ENCODE results near the gene KIF19. TPM values are rescaled to one million over a fixed set of nuclear protein-coding genes. Genes with fewer than 3 reads are reported as not detected.

Gene KIF19
- total and polyA plus RNA-seq, 2 experiments from 2014 or later: not detected

GRCh38 chr17:74307984-74308773 lies 17.8 kb upstream of the KIF19 start:
- in situ Hi-C loops (cut with MboI): no loop called here

GRCh38 chr17:74309902-74310301 lies 16.1 kb upstream of the KIF19 start:
- TF ChIP-seq EZH2 (IDR thresholded peaks at IDR 0.05; ENCODE audit: insufficient read depth, poor library complexity, severe bottlenecking) (no peak), EZH2phosphoT487 (IDR thresholded peaks at IDR 0.05; ENCODE audit: insufficient read depth, low read depth) (no peak)
- H3K9ac ChIP-seq: no peak overlapping the region
- H3F3A ChIP-seq (ENCODE audit: insufficient read depth): no peaks in the 10 kb centered on the region
- H3K27ac ChIP-seq: no peak overlapping the region
- H3K4me3 ChIP-seq: no peak overlapping the region
- WGBS, 2 experiments (ENCODE audit: low coverage in 1 of 2, low lambda C conversion rate in 2 of 2, missing lambda C conversion rate in 2 of 2): 30 to 39% methylated on average over 12 of the region's 12 CpGs
- H3K27me3 ChIP-seq (replicated peaks; ENCODE audit: insufficient read depth): no peaks in the 10 kb centered on the region
- in situ Hi-C loops (cut with MboI): no loop called here
- no peaks in the 10 kb centered on the region for H3K36me3 ChIP-seq (ENCODE audit: low read depth)
- no peaks in the 10 kb centered on the region for H3K79me2 ChIP-seq (ENCODE audit: insufficient read depth)
- no peak overlapping the region for H2AFZ ChIP-seq
- no peaks in the 10 kb centered on the region for H3K4me1 ChIP-seq (ENCODE audit: insufficient read depth)
- no peaks in the 10 kb centered on the region for H3K9me2 ChIP-seq (ENCODE audit: insufficient read depth)
- no peaks in the 10 kb centered on the region for H4K20me1 ChIP-seq (ENCODE audit: insufficient read depth)
- no peaks in the 10 kb centered on the region for H3K9me3 ChIP-seq (ENCODE audit: low read depth)
- DNase-seq: no peak
- H3K4me2 ChIP-seq (ENCODE audit: unreplicated experiment): no peak overlapping the region

More at GRCh38 chr17:74307984-74308773, 17.8 kb upstream of the KIF19 start:
- no peaks in the 10 kb centered on the region for H3K36me3 ChIP-seq (ENCODE audit: low read depth)
- peak; percentile 46 for DNase-seq
- no peaks in the 10 kb centered on the region for H4K20me1 ChIP-seq (ENCODE audit: insufficient read depth)
- no peaks in the 10 kb centered on the region for H3K4me1 ChIP-seq (ENCODE audit: insufficient read depth)
- WGBS, 2 experiments (ENCODE audit: low coverage in 1 of 2, low lambda C conversion rate in 2 of 2, missing lambda C conversion rate in 2 of 2): 45 to 52% methylated on average over 15 of the region's 15 CpGs
- H3K79me2 ChIP-seq (ENCODE audit: insufficient read depth): no peaks in the 10 kb centered on the region
- no peak overlapping the region for H2AFZ ChIP-seq
- no peaks in the 10 kb centered on the region for H3K9me3 ChIP-seq (ENCODE audit: low read depth)
- H3K4me3 ChIP-seq: no peak overlapping the region
- no peak overlapping the region for H3K4me2 ChIP-seq (ENCODE audit: unreplicated experiment)
- H3K27me3 ChIP-seq (replicated peaks; ENCODE audit: insufficient read depth): no peaks in the 10 kb centered on the region
- H3K9me2 ChIP-seq (ENCODE audit: insufficient read depth): no peaks in the 10 kb centered on the region
- no peak overlapping the region for H3K27ac ChIP-seq
- no peak overlapping the region for H3K9ac ChIP-seq
- TF ChIP-seq EZH2phosphoT487 (IDR thresholded peaks at IDR 0.05; ENCODE audit: insufficient read depth, low read depth): no peak
- TF ChIP-seq EZH2 (IDR thresholded peaks at IDR 0.05; ENCODE audit: insufficient read depth, poor library complexity, severe bottlenecking): no peak
- H3F3A ChIP-seq (ENCODE audit: insufficient read depth): no peaks in the 10 kb centered on the region

- in situ Hi-C loops (cut with MboI): no loop called here
- Histone ChIP-seq H3K79me2 (ENCODE audit: insufficient read depth) (no peaks in the 10 kb centered on the region), H2AFZ (no peak overlapping the region), H3F3A (ENCODE audit: insufficient read depth) (no peaks in the 10 kb centered on the region), H3K9me3 (ENCODE audit: low read depth) (no peaks in the 10 kb centered on the region), H3K9me2 (ENCODE audit: insufficient read depth) (no peaks in the 10 kb centered on the region), H4K20me1 (ENCODE audit: insufficient read depth) (no peaks in the 10 kb centered on the region), H3K9ac (no peak overlapping the region), H3K4me2 (ENCODE audit: unreplicated experiment) (no peak overlapping the region), H3K4me1 (ENCODE audit: insufficient read depth) (no peaks in the 10 kb centered on the region), H3K27me3 (replicated peaks; ENCODE audit: insufficient read depth) (no peaks in the 10 kb centered on the region), H3K4me3 (no peak overlapping the region), H3K36me3 (ENCODE audit: low read depth) (no peaks in the 10 kb centered on the region), H3K27ac (no peak overlapping the region)
- 46 to 50% methylated on average over 15 of the region's 15 CpGs for WGBS, 2 experiments (ENCODE audit: low coverage in 1 of 2, low lambda C conversion rate in 2 of 2, missing lambda C conversion rate in 2 of 2)
- no peak for TF ChIP-seq EZH2phosphoT487 (IDR thresholded peaks at IDR 0.05; ENCODE audit: insufficient read depth, low read depth)
- no peak for DNase-seq
Observed at GRCh38 chr17:74314877-74315276, 11.1 kb upstream of the KIF19 start.

- Histone ChIP-seq H3K27me3 (replicated peaks; ENCODE audit: insufficient read depth) (no peaks in the 10 kb centered on the region; the same call in 1 of the 2 replicates), H2AFZ (no peak overlapping the region), H3K4me3 (no peak overlapping the region), H3K9me2 (ENCODE audit: insufficient read depth) (no peaks in the 10 kb centered on the region), H3K27ac (no peak overlapping the region), H3K79me2 (ENCODE audit: insufficient read depth) (no peaks in the 10 kb centered on the region), H3F3A (ENCODE audit: insufficient read depth) (no peaks in the 10 kb centered on the region), H3K9me3 (ENCODE audit: low read depth) (no peaks in the 10 kb centered on the region), H3K4me1 (ENCODE audit: insufficient read depth) (no peaks in the 10 kb centered on the region), H4K20me1 (ENCODE audit: insufficient read depth) (no peaks in the 10 kb centered on the region), H3K4me2 (ENCODE audit: unreplicated experiment) (no peak overlapping the region), H3K36me3 (ENCODE audit: low read depth) (no peaks in the 10 kb centered on the region), H3K9ac (no peak overlapping the region)
- TF ChIP-seq EZH2 (IDR thresholded peaks at IDR 0.05; ENCODE audit: insufficient read depth, poor library complexity, severe bottlenecking) (no peak), EZH2phosphoT487 (IDR thresholded peaks at IDR 0.05; ENCODE audit: insufficient read depth, low read depth) (no peak)
- no peak for DNase-seq
- in situ Hi-C loops (cut with MboI): no loop called here
- 12 to 13% methylated on average over 9 to 10 of the region's 10 CpGs for WGBS, 2 experiments (ENCODE audit: low coverage in 1 of 2, low lambda C conversion rate in 2 of 2, missing lambda C conversion rate in 2 of 2)
Observed at GRCh38 chr17:74316220-74316619, 9.8 kb upstream of the KIF19 start.

Measured in GM23248 (cell line).